GM23248 (cell line): ENCODE data around the gene RIN1. TPM values are rescaled to one million over a fixed set of nuclear protein-coding genes. Genes with fewer than 3 reads are reported as not detected.
A peak's percentile ranks its signal among the peaks of the same experiment; 100 is the strongest.
"Not testable (repeated sequence)": the region's sequence is repeated elsewhere in the genome, so short reads cannot be mapped to it uniquely, and the experiment has no call there.

Experiments
- DNase-seq: peaks from one replicate; pipeline ENCODE4 v3.0.0-alpha.2; 2015
- H2AFZ ChIP-seq: fragments of 200-600 bp; sonication (generic); 2 replicates; pipeline ENCODE4 v1.6.1; 2016; ENCODE audit warnings: antibody characterized with exemption
- H3F3A ChIP-seq: fragments of 200-600 bp; sonication (generic); 2 replicates; pipeline ENCODE4 v1.6.1; 2016; ENCODE audit warnings: mild to moderate bottlenecking, antibody characterized with exemption, mixed run types; ENCODE audit not compliant: insufficient read depth
- H3K27ac ChIP-seq: fragments of 200-600 bp; sonication (generic); 2 replicates; pipeline ENCODE4 v1.5.1; 2016; ENCODE audit warnings: mild to moderate bottlenecking
- H3K27me3 ChIP-seq: fragments of 200-600 bp; sonication (generic); replicated peaks from 2 replicates; pipeline ENCODE4 v1.6.1; 2016; ENCODE audit warnings: mild to moderate bottlenecking; ENCODE audit not compliant: insufficient read depth
- H3K36me3 ChIP-seq: fragments of 200-600 bp; sonication (generic); 2 replicates; pipeline ENCODE4 v1.6.1; 2016; ENCODE audit warnings: low read depth, mild to moderate bottlenecking
- H3K4me1 ChIP-seq: fragments of 200-600 bp; sonication (generic); 2 replicates; pipeline ENCODE4 v1.6.1; 2016; ENCODE audit warnings: mild to moderate bottlenecking; ENCODE audit not compliant: insufficient read depth
- H3K4me2 ChIP-seq: fragments of 200-600 bp; sonication (generic); one replicate; pipeline ENCODE4 v1.6.1; 2016; ENCODE audit warnings: mild to moderate bottlenecking; ENCODE audit not compliant: unreplicated experiment
- H3K4me3 ChIP-seq: fragments of 200-600 bp; sonication (generic); 2 replicates; pipeline ENCODE4 v1.5.1; 2016; ENCODE audit warnings: mild to moderate bottlenecking
- H3K79me2 ChIP-seq: fragments of 200-600 bp; sonication (generic); 2 replicates; pipeline ENCODE4 v1.6.1; 2016; ENCODE audit warnings: mild to moderate bottlenecking; ENCODE audit not compliant: insufficient read depth
- H3K9ac ChIP-seq: fragments of 200-600 bp; sonication (generic); 2 replicates; pipeline ENCODE4 v1.6.1; 2016; ENCODE audit warnings: mild to moderate bottlenecking
- H3K9me2 ChIP-seq: fragments of 200-600 bp; sonication (generic); 2 replicates; pipeline ENCODE4 v1.6.1; 2016; ENCODE audit warnings: mixed run types, mild to moderate bottlenecking, moderate library complexity; ENCODE audit not compliant: insufficient read depth
- H3K9me3 ChIP-seq: fragments of 200-600 bp; sonication (generic); one replicate; pipeline ENCODE4 v1.6.1; 2017; ENCODE audit warnings: low read depth
- H4K20me1 ChIP-seq: fragments of 200-600 bp; sonication (generic); 2 replicates; pipeline ENCODE4 v1.6.0; 2016; ENCODE audit not compliant: insufficient read depth
- EZH2 ChIP-seq: fragments of 200-600 bp; sonication (generic); IDR thresholded peaks from 2 replicates; pipeline ENCODE4 v1.6.1; 2018; ENCODE audit warnings: antibody characterized with exemption, mild to moderate bottlenecking; ENCODE audit not compliant: insufficient read depth, poor library complexity, severe bottlenecking
- EZH2phosphoT487 ChIP-seq: fragments of 200-600 bp; sonication (generic); IDR thresholded peaks from 2 replicates; pipeline ENCODE4 v1.6.1; 2018; ENCODE audit warnings: antibody characterized with exemption, moderate library complexity, mild to moderate bottlenecking, low read depth; ENCODE audit not compliant: insufficient read depth
- WGBS, 2 experiments: methylation state at CpG; one replicate each; pipeline ENCODE4 v1.1.6; 2015 to 2017; ENCODE audit warnings: low lambda C conversion rate in 2 of 2, low coverage in 1 of 2; ENCODE audit errors: missing lambda C conversion rate in 2 of 2; 5-methylcytosine and 5-hydroxymethylcytosine counted together
- in situ Hi-C: fragments of 300-500 bp; cut with MboI; formaldehyde crosslinking; loops from 2 replicates; pipeline ENCODE4 v1.15.0; 2020
- polyA plus RNA-seq: library from polyadenylated mRNA; unstranded; fragments of >200 nt; fragmentation: Nextera tagmentation; extraction: Ambion mirVana; gene quantifications from 2 replicates; pipeline ENCODE4 v1.2.1, GENCODE V29; 2016
- total RNA-seq: library from RNA; depleted of rRNA; stranded (reverse); fragments of >200 nt; shearing (Covaris generic); gene quantifications from 2 replicates; pipeline ENCODE4 v1.2.3, GENCODE V29; 2014

Gene RIN1
- total and polyA plus RNA-seq, 2 experiments from 2014 or later, result 16.8 to 44.0 TPM

- no peaks in the 10 kb centered on the region for H3K79me2 ChIP-seq
- H3K9me3 ChIP-seq, result no peaks in the 10 kb centered on the region
- no peaks in the 10 kb centered on the region for H3K27me3 ChIP-seq
- peaks cover 57% of the 10 kb centered on the region for H3K4me1 ChIP-seq
- H3K9ac ChIP-seq, result peak overlapping the region; percentile 44
- peak overlapping the region; percentile 73 for H3K27ac ChIP-seq
- TF ChIP-seq EZH2phosphoT487, result no peak
- no peak for TF ChIP-seq EZH2
- H3K4me2 ChIP-seq, result no peak overlapping the region
- peak; percentile 77 for DNase-seq
- no peaks in the 10 kb centered on the region for H3K36me3 ChIP-seq
- no peaks in the 10 kb centered on the region for H4K20me1 ChIP-seq
- H2AFZ ChIP-seq, result 0 out of 2 replicates have a peak overlapping the region, but pooled peaks have one; percentile 33
- H3K9me2 ChIP-seq, result no peaks in the 10 kb centered on the region
- 1 to 7% methylated on average over 10 of the region's 10 CpGs for WGBS, 2 experiments
- H3K4me3 ChIP-seq, result no peak overlapping the region
- H3F3A ChIP-seq, result peaks cover 40% of the 10 kb centered on the region
- in situ Hi-C loops, result no loop called here
Observed at GRCh38 chr11:66324664-66325063, 11.6 kb downstream of the RIN1 start.

- Histone ChIP-seq H3K9me2 (no peaks in the 10 kb centered on the region), H3K9me3 (no peaks in the 10 kb centered on the region), H3K27ac (no peak overlapping the region), H3K4me3 (no peak overlapping the region), H3K4me1 (peaks cover 57% of the 10 kb centered on the region), H3F3A (peaks cover 36% of the 10 kb centered on the region), H3K9ac (no peak overlapping the region), H3K36me3 (no peaks in the 10 kb centered on the region), H2AFZ (no peak overlapping the region), H3K27me3 (no peaks in the 10 kb centered on the region), H3K4me2 (no peak overlapping the region), H3K79me2 (no peaks in the 10 kb centered on the region), H4K20me1 (no peaks in the 10 kb centered on the region)
- in situ Hi-C loops, result no loop called here
- TF ChIP-seq EZH2 (no peak), EZH2phosphoT487 (no peak)
- 100% methylated on average over 1 of the region's 1 CpG for WGBS, 2 experiments
- no peak for DNase-seq
Observed at GRCh38 chr11:66323684-66324083, 12.6 kb downstream of the RIN1 start.

- in situ Hi-C loops, result no loop called here
- H3K4me2 ChIP-seq, result no peak overlapping the region
- no peaks in the 10 kb centered on the region for H3K27me3 ChIP-seq
- H3K79me2 ChIP-seq, result no peaks in the 10 kb centered on the region
- no peaks in the 10 kb centered on the region for H3K36me3 ChIP-seq
- H3K4me1 ChIP-seq, result peaks cover 57% of the 10 kb centered on the region
- peaks cover 37% of the 10 kb centered on the region for H3F3A ChIP-seq
- no peak for TF ChIP-seq EZH2
- TF ChIP-seq EZH2phosphoT487, result no peak
- DNase-seq, result peak; percentile 82
- H3K4me3 ChIP-seq, result no peak overlapping the region
- peak overlapping the region; percentile 76 for H3K27ac ChIP-seq
- H2AFZ ChIP-seq, result peak overlapping the region; percentile 63
- H3K9me2 ChIP-seq, result no peaks in the 10 kb centered on the region
- whole genome bisulfite sequencing, 2 experiments, result 27 to 68% methylated on average over 3 to 11 of the region's 11 CpGs
- no peaks in the 10 kb centered on the region for H4K20me1 ChIP-seq
- peak overlapping the region; percentile 51 for H3K9ac ChIP-seq
- H3K9me3 ChIP-seq, result no peaks in the 10 kb centered on the region
Observed at GRCh38 chr11:66322732-66323427, 13.4 kb downstream of the RIN1 start.

GRCh38 chr11:66321606-66322005 is 14.6 kb downstream of the RIN1 start:
- Histone ChIP-seq H3K79me2 (peaks cover 2% of the 10 kb centered on the region; the same call in 1 of the 2 replicates), H3K9me3 (no peaks in the 10 kb centered on the region), H3K9me2 (no peaks in the 10 kb centered on the region), H3F3A (peaks cover 30% of the 10 kb centered on the region), H3K4me2 (no peak overlapping the region), H3K4me3 (no peak overlapping the region), H3K27ac (peak overlapping the region; percentile 76), H2AFZ (no peak overlapping the region), H3K27me3 (no peaks in the 10 kb centered on the region), H4K20me1 (no peaks in the 10 kb centered on the region), H3K36me3 (no peaks in the 10 kb centered on the region), H3K4me1 (peaks cover 56% of the 10 kb centered on the region), H3K9ac (no peak overlapping the region; the same call in 1 of the 2 replicates)
- WGBS, 2 experiments, result 21 to 30% methylated on average over 4 of the region's 4 CpGs
- DNase-seq, result peak; percentile 57
- TF ChIP-seq EZH2 (no peak), EZH2phosphoT487 (no peak)
- in situ Hi-C loops, result no loop called here

- H3K79me2 ChIP-seq, result peaks cover 11% of the 10 kb centered on the region
- H3K9me2 ChIP-seq, H3K27me3 ChIP-seq, H3K4me3 ChIP-seq, H3K27ac ChIP-seq, H3K36me3 ChIP-seq, H3K9ac ChIP-seq, H2AFZ ChIP-seq, DNase-seq, H3K9me3 ChIP-seq, H4K20me1 ChIP-seq, in situ Hi-C loops, H3K4me2 ChIP-seq: not testable (repeated sequence)
- WGBS, 2 experiments, result 95 to 98% methylated on average over 6 of the region's 6 CpGs
- H3F3A ChIP-seq, result peaks cover 30% of the 10 kb centered on the region
- H3K4me1 ChIP-seq, result peaks cover 49% of the 10 kb centered on the region
Observed at GRCh38 chr11:66320748-66321147, 15.5 kb downstream of the RIN1 start.

- H3K9me3 ChIP-seq, H3K27ac ChIP-seq, in situ Hi-C loops, H3K27me3 ChIP-seq, H3K36me3 ChIP-seq, H3K4me2 ChIP-seq, DNase-seq, H3K9ac ChIP-seq, H2AFZ ChIP-seq, H4K20me1 ChIP-seq, H3K4me3 ChIP-seq, H3K9me2 ChIP-seq: not testable (repeated sequence)
- Histone ChIP-seq H3F3A (peaks cover 30% of the 10 kb centered on the region), H3K79me2 (peaks cover 16% of the 10 kb centered on the region), H3K4me1 (peaks cover 45% of the 10 kb centered on the region)
- WGBS, 2 experiments, result 61 to 100% methylated on average over 2 of the region's 2 CpGs
Observed at GRCh38 chr11:66320289-66320688, 15.9 kb downstream of the RIN1 start.
